HFF-Myc (cell line): ENCODE results near the gene OSBPL6.
"Not testable (repeated sequence)": the region's sequence is repeated elsewhere in the genome, so short reads cannot be mapped to it uniquely, and the experiment has no call there.

Experiments used
- DNase-seq: peaks from one replicate; pipeline ENCODE4 v3.0.0-alpha.2; 2011; ENCODE audit warnings: low read depth; ENCODE audit errors: extremely low read depth
- H3K4me3 ChIP-seq: replicated peaks from 2 replicates; pipeline ENCODE4 v1.5.1; 2011; ENCODE audit warnings: low read depth, mild to moderate bottlenecking, control low read depth, low read length
- TF ChIP-seq, protein P1 (sequence below): IDR thresholded peaks from 2 replicates; pipeline ENCODE4 v1.5.1; 2012; ENCODE audit warnings: mild to moderate bottlenecking, low read depth, low read length, control low read depth; ENCODE audit errors: missing control alignments

The OSBPL6 gene

DNA sequence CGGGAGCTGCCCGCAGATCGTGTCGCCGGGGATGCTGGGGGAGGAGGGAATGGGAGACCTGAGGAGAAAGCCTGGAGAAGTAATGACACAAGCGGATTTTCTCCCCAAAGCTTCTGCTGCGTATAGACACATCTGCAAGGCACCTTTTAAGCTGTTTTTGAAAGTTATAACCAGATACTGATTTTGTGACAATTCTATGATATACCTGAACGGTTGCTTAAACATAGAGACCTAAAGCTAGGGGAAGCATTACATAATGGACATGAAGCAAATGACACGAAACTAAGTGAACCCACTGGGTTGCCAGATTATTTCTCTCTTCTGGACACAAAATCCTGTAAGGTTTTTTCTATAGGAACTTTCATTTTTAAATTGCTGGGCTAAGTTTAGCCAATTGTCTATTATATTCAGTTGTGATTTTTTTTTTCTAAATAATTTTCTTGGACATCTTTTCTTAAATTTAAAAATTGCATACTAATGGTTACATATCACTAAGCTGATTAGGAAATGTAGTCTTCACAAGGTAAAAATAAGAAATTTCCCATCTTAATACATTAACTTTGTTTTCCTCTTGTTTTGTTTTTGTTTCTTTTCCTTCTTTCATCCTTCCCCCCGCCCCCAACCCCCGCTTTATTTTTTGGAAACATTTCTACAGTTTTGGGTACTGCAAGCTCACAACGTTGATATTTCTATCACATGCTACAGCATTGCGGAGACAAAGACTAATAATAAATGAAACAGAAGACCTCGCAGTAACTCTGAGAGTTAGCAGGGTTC is 1.3 kb downstream of the OSBPL6 start:
- TF ChIP-seq, protein P1, sequence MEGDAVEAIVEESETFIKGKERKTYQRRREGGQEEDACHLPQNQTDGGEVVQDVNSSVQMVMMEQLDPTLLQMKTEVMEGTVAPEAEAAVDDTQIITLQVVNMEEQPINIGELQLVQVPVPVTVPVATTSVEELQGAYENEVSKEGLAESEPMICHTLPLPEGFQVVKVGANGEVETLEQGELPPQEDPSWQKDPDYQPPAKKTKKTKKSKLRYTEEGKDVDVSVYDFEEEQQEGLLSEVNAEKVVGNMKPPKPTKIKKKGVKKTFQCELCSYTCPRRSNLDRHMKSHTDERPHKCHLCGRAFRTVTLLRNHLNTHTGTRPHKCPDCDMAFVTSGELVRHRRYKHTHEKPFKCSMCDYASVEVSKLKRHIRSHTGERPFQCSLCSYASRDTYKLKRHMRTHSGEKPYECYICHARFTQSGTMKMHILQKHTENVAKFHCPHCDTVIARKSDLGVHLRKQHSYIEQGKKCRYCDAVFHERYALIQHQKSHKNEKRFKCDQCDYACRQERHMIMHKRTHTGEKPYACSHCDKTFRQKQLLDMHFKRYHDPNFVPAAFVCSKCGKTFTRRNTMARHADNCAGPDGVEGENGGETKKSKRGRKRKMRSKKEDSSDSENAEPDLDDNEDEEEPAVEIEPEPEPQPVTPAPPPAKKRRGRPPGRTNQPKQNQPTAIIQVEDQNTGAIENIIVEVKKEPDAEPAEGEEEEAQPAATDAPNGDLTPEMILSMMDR = no peak
- peak overlapping the region; percentile 80 for H3K4me3 ChIP-seq
- DNase-seq = no peak

DNA sequence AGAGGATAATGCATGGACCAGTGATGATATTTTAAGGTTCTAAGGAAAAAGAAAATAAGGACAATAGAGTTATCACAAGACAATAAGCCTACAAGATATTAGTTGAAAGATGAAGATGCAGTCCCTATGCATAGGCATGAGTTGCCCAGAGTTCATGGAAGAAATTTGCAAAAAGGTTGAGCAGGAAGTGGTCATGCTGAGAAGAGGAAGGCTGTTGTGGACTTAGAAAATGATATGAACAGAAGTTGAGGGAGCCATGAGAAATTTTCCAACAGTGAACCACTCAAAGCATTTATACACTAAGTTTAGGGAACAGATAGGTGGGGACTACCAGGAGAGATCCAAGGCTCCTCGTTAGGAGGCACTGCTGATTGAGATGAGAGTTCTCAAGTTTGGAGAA is 3.5 kb downstream of the OSBPL6 start:
- no peak for DNase-seq
- H3K4me3 ChIP-seq = no peak overlapping the region
- TF ChIP-seq, protein P1 = no peak

DNA sequence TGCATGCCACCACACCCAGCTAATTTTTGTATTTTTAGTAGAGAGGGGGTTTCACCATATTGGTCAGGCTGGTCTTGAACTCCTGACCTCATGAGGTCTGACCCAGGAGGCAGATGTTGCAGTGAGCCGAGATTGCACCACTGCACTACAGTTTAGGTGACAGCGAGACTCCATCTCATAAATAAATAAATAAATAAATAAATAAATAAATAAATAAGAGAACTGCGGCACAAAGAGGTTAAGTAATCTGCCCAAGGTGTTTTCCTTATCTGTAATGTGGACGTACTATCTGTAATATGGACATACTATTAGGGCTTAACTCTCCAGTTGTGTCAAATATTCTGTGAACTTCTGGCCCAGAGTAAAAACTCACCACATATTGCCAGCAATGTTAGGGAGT is 4.1 kb downstream of the OSBPL6 start:
- not testable (repeated sequence) for H3K4me3 ChIP-seq, DNase-seq

GRCh38 chr2:178199334-178199733 is 5.0 kb downstream of the OSBPL6 start:
- H3K4me3 ChIP-seq = no peak overlapping the region
- TF ChIP-seq, protein P1 = no peak
- DNase-seq = no peak

GRCh38 chr2:178200331-178200730 is 6.0 kb downstream of the OSBPL6 start:
- no peak overlapping the region for H3K4me3 ChIP-seq
- DNase-seq = no peak

GRCh38 chr2:178202927-178203326 is 8.6 kb downstream of the OSBPL6 start:
- DNase-seq = no peak
- TF ChIP-seq, protein P1 = no peak

More at GRCh38 chr2:178200331-178200730, 6.0 kb downstream of the OSBPL6 start:
- TF ChIP-seq, protein P1 = no peak

DNA sequence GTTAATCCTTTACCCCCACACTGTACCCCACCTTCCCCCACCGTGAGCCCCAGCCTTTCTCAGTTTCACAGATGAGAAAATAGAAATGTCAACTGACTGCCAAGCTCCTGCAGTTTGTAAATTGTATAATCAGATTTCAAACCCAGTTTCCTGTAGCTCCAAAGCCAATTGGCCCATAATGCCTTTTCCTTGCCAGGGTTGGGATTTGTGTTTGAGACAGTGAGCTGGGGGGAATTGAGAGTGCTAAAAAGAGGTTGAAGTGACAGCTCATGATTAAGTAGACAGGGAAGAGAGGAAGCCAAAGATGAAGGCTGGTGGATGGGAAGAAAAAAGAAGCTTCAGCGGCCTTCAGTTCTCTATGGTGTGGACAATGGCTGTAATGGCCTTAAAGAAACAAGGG is 10.7 kb downstream of the OSBPL6 start:
- no peak overlapping the region for H3K4me3 ChIP-seq
- TF ChIP-seq, protein P1 = no peak
- no peak for DNase-seq

More at GRCh38 chr2:178202927-178203326, 8.6 kb downstream of the OSBPL6 start:
- H3K4me3 ChIP-seq = no peak overlapping the region
